Measurements from ENCODE around the gene MRPS2.
"Not testable (repeated sequence)": the region's sequence is repeated elsewhere in the genome, so short reads cannot be mapped to it uniquely, and the experiment has no call there.

Gene MRPS2

DNA sequence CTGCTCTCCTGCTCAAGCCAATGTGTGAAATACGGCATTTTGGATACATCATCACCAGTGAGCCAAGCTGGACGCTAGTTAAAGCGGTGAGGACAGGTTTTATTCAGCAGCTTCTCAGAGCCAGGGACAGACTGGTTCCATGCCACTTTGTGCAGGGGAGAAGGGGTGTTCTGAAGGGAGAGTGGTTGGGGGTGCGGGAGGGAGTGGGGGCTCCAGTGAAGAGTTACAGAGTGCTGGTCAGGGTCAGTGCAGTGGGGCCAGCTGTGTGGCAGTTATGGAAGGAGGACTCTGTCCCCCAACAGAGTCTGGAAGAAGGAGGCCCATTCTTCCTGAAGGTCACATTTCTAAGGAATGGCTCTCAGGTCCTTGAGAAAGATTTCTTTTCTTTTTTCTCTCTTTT is 34.3 kb downstream of the MRPS2 start:
- not testable (repeated sequence) for DNase-seq

DNA sequence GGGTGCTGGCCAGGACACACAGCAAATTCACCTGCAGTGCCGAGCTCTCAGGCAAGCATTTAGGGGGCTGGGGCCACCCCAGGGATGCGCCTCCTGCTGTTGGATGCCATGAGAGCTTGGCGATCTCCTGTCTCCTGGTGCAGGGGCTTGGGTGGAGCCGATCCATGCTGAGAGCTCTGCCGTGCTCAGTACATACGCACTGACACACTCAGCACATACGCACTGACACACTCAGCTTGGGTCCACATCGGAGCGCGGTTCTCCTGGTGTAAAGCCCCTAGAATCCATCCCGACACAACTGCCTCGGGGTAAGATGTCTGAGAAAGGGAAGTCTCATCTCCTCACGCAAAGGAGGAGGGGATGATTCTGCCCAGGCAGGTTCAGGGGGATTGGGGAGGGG is 35.1 kb downstream of the MRPS2 start:
- not testable (repeated sequence) for DNase-seq

DNA sequence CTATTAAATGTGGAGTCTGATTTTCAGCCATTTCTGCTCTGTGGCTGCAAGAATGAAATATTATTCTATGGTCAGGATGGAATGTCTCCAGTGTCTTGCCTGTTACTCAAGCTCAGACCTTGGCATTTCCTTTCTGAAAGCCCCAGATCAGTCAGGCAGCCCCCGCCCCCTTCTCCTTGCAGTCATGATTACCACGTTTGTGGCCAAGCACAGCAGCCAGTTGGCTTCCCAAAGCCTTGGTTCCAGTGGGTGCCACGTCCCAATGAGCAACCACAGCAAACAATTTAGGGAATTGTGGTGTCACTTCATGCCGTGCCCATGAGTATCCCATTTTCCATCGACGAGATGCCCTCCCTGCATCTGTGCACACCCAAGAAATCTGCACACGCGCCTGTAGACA is 35.7 kb downstream of the MRPS2 start:
- no peak for DNase-seq

DNA sequence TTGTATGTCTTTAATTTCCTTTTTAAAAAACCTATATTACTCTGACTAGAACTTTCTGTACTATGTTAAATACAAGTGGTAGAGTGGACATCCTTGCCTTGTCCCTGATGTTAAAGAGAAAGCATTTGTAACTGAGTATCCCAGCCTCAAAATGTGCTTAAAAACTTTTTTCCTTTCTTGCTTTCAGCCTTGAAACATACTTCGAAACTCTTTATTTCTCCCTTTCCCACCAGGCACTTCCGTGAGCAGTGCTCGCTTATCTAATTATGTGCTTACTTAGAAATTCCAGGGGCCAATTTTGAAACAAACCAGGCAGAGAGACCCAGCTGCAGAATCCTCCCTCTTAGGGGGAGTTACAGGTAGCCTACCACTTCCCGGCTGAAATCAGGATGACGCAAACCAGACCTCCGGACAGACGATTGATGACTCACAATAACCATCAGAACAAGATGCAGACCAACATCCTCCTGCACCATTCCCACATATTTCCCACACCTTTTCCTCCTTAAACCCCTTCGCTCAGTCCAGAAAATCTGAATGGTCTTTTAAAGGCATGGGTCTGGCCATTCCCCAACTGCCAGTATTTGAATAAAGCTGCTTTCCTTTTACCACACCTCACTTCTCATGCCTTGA is 42.9 kb downstream of the MRPS2 start:
- not testable (repeated sequence) for DNase-seq

DNA sequence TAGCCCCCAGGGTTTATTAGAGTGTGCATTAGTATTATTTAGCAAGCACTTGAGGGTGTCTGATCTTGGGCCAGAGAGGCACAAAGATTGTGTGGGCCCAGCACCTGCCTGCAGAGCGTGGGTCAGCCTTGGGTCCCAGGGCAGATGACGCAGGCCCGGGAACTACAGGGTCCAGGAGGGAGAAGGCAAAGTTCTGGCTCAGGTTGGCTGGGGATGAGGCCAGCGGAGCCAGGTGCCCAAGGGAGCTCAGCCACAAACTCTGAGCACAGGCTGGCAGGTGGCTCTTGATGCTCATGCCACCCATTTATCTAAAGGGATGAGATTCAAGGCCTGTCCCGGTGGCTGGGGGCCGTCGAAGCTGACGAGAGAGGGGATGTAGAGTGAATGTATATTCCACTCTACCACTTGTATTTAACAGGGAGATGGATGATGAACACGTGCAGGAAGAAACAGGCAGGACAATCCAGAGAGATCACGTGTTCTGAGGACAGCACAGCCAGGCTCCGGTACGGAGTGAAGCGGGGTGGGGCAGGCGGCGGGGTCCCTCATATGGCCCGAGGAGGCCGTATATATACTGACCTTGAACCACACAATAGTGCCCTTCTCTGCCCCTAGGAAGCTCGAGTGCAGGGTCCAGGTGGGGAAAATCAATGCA is 44.6 kb downstream of the MRPS2 start:
- no peak for DNase-seq

DNA sequence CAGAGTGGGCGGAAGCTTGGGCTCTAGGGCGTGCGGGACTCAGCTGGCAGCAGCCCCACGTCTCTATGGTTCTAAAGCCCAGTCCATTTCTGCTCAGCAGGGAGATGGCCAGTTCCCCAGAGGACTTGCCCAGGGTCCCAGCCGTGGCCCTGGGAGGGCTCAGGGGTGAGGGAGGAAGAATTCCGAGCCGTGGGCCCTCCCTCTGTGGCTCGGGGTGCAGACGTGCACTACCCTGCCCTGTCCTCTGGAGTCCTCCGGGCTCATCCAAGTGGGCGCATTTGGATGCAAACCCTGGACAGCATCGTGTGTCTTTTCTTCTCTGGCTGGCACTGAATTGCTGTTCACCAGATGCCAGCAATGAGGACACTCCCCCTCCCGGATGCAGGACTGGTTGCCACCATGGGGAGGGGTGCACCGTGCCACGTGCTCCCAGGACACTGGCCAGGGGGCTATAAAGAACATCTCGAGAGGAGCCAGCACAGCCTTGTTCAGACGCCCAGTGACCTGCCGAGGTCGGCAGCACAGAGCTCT is 45.2 kb downstream of the MRPS2 start, which contains the start of gene OBP2A:
Gene OBP2A (plus strand): TSS at position 481 of the 531 bp plus-strand sequence. CDS start 55 bp downstream, outside the sequence.
- DNase-seq = not testable (repeated sequence)

DNA sequence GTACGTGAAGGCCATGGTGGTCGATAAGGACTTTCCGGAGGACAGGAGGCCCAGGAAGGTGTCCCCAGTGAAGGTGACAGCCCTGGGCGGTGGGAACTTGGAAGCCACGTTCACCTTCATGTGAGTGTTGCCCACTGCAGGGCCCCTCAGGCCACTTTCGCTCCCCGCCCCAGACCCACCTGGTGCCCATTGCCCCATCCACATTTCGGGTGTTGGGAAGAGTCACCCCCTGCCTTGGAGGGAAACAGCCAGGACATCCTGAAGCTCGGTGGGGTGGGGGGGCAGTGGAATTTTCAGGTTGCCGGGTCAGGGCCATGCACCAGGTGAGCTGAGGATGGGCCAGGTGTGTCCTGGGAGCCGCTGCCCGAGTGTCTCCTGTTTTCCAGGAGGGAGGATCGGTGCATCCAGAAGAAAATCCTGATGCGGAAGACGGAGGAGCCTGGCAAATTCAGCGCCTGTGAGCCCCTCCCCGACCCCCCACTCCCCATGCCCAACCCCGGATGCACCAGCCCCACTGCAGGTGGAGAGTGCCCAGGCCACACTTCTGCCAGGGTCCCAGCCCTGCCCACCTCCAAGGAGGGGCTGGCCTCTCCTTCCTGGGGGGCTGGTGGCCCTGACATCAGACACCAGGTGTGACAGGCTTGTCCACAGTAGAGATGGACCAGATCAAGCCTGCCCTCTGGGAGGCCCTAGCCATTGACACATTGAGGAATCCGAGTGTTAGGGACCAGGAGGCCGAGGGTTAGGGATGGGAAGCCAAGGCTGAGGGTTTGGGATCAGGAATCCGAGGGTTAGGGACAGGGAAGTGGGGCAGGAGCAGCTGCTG is 46.5 kb downstream of the MRPS2 start:
- DNase-seq = not testable (repeated sequence)

DNA sequence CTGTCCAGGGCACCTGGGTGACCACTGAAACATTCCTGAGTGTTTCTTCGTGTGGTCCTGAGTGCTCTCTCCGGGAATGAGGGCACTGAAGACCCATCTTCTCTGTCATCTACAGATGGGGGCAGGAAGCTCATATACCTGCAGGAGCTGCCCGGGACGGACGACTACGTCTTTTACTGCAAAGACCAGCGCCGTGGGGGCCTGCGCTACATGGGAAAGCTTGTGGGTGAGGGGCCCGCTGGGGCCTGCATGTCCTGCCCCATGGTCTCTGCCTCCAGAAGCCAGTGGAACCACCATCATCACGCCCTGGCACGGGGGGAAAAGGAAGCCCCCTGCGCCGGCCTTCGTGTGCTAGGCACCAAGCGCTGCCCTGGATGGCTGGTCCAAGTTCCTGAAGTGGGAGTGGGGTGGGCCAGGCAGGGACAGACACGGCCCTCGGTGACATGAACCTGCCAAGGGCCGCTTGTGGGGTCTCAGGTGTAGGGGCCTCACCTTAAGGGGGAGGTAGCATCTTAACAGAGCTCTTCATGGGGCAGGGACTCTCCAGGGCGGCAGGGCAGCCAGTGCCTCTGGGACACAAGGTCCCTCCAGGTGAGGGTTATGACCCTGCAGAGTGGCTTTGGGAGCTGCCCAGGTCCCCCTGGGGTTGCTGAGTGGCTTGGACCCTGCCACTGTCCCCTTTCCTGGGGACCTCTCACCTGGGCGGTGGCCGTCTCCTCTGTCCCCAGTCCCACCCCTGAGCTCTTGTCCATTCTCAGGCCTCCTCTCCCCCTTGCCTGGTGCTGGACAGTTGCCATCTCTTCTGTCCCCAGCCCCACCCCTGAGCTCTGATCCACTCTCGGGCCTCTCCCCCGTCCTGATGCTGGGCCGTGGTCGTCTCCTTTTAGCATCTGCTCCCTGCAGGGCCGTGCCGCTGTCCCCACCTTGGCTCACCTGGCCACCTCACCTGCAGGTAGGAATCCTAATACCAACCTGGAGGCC is 47.6 kb downstream of the MRPS2 start:
- DNase-seq = no peak

DNA sequence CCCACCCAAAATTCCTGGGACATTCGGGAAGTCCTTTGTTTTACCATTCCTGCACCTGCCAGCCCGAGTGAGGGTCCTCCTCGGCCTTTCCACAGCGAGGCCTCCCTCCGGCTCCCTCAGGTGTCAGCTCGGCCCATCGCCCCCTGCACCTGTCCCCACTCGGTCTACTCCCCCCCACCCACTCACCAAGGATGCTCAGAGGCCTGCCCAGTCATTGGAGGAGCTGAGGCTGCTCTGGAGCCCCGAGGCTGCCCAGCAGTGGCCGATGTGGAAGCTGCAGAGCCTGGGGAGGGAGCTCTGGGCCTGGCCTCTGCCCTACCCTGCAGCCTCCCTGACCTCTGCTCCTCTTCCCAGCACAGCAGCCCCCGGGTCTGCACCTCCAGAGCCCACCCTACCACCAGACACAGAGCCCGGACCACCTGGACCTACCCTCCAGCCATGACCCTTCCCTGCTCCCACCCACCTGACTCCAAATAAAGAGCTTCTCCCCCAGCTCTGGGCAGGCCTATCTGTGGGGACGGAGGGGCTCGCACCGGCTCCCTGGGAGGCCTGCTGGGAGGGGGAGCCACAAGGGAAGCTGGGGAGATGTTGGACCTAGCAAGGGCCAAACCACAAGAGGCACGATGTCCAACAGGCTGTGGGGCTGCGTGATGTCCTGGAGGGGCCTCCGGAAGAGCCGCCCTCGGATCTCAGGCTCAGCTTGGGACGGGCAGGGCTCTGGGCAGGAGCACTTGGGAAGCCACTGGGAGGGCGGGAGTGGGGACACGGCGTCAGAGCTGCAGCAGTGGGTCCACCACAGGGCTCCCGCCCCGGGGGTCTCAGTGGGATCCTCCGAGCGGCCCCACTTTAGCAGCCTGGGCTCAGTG is 49.2 kb downstream of the MRPS2 start:
- DNase-seq = not testable (repeated sequence)

DNA sequence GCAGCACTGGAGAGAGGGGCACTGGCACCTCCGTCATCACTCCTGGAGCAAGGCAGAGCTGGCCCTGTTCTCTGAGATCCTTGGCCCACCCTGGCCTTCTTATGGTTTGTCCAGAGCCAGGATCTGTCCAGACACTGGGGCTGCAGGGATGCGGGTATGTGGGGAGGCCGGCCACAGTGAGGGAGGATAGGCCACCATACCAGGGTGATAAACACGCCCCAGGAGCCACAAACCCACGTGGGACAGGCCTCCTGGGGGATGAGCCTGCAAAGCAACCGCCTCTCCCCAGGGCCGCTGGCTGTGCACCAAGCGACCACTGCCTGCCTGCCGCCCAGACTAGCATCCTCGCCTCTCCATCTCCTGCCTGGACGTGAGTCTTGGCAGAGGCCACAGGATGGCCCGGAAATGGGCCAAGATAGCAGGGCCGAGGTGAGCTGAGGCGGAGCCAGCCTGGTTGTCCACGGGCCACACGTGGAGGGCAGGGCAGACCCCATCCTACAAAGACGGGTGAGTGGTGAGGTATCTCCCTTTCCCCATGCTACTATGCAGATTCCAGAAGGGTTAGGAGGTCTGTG is 49.9 kb downstream of the MRPS2 start:
- DNase-seq = no peak

DNA sequence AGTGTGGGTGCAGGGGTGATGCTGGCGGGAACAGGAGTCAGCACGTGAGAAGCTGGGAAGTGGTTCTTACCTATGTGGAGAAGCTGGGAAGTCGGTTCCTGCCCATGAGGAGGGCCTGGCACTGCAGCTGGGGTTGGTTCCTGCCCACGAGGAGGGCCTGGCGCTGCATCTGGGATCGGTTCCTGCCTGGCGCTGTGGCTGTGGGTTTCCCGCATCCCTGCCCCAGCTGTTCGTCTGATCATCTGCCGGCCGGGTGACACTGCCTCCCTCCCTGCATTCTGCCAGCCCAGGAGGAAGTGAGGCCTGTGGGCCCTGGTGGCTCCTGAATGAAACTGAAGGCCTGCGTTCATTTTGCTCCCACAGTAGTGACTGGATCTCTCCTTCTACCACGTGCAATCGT is 50.5 kb downstream of the MRPS2 start:
- no peak for DNase-seq

DNA sequence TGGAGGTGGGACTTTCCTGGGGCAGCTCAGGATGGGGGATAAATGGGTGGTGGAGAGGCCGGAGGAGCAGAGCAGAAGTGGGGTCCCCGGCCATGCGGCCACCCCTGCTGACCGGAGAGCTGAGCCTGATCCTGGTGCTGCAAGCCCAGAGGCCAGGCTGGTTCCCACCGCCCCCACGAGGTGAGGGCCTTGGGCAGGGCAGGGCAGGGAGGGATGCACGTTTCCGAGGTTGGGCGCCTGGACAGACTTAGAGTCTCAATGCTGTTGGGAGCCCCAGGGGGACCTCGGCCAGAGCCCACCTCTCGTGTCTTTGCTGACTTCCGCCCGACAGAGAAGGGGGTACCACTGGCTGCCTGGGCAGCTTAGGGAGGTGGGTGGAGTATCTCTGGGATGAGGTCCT is 51.0 kb downstream of the MRPS2 start:
- no peak for DNase-seq

DNA sequence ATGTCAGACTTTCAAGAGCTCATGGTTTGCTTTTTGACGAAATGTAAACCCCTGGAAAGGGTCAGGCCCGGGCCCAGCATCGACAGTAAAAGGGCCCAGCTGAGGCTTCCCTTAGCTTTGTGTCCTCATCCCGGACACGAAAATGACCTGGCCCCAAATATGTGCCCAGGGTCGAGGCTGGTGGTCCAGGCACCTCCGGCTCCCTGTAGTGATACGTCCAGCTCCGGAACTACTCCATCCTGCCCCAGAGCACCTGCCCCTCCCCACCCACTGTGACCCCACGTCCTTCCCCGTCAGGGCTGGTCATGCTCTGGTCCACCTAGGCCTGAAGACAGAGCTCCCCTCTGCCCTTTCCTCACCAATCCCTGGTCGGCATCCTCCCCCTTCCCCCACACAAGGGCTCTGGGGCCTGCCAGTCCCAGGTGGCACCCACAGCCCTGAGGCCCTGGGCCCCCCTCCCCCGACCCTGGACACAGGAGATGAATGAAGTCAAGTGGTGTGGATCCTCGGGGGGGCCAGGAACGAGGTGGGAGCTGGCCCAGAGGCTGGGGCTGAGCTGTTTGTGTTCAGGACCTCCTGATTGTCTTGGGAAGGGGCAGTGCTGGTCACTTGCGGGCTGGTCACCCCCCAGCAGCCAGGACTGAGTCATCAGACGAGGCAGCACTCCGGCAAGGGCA is 51.7 kb downstream of the MRPS2 start:
- no peak for DNase-seq

DNA sequence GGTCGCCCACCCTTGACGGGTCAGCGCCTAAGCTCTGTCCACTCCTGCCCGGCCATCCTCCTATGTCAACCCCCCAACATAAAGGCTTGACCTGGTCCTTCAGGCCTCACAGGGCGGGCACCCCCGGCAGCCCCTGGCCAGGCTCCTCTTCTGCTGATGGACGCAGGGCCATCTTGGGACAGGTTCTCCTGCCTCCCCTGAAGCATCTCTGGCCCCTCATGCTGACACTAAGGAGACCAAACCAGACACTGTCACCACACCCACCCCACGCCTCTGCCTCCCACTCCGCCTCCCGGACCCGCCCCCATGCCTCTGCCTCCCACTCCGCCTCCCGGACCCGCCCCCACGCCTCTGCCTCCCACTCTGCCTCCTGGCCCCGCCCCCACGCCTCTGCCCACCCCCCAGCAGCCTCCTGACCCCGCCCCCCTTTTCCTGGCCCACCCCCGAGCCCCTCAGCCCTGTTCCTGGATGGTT is 52.3 kb downstream of the MRPS2 start:
- DNase-seq = no peak
